CD4-positive, alpha-beta T cell (primary cell): ENCODE results near the gene REXO5. TPM values are rescaled to one million over a fixed set of nuclear protein-coding genes. Genes with fewer than 3 reads are reported as not detected.

ENCODE experiments used
- ATAC-seq: fragments of 200-7000 bp; cut with Tn5 transposase; one replicate; pipeline ENCODE4 v1.10.0; 2022; ENCODE audit warnings: mild to moderate bottlenecking; ENCODE audit not compliant: poor library complexity
- CTCF ChIA-PET: fragments of 350-600 bp; sonication (Branson Sonifier 250); formaldehyde crosslinking; loops from one replicate; lab custom pipeline; 2021; ENCODE audit warnings: antibody characterized with exemption, inconsistent platforms; lab: Charles Lee
- POLR2A ChIA-PET: fragments of 350-600 bp; sonication (Branson Sonifier 250); formaldehyde crosslinking; loops from one replicate; lab custom pipeline; 2021; ENCODE audit warnings: antibody characterized with exemption, inconsistent platforms; lab: Charles Lee
- DNase-seq, 14 experiments: peaks; one replicate each; pipeline ENCODE4 v3.0.0-alpha.2; 2013 to 2020; ENCODE audit warnings: mixed read lengths in 2 of 14
- H3K27ac ChIP-seq, 2 donors: one replicate each; pipeline versions ENCODE4 v1.5.1 to v1.7.0; 2013; ENCODE audit warnings: low read length in 2 of 2, low read depth in 1 of 2, mild to moderate bottlenecking in 1 of 2
- H3K27me3 ChIP-seq, 2 experiments: 1 replicate in 1 of 2; 2 replicates in 1 of 2; pipeline versions ENCODE4 v1.6.1 to v1.7.0; 2013; ENCODE audit warnings: low read length in 2 of 2, control low read depth in 1 of 2, mild to moderate bottlenecking in 1 of 2, moderate library complexity in 1 of 2; ENCODE audit not compliant: insufficient read depth in 2 of 2, control insufficient read depth in 1 of 2
- H3K36me3 ChIP-seq: one replicate; pipeline ENCODE4 v1.6.1; 2013; ENCODE audit warnings: low read length, control low read depth; ENCODE audit not compliant: insufficient read depth
- H3K4me1 ChIP-seq: one replicate; pipeline ENCODE4 v1.6.1; 2013; ENCODE audit warnings: low read length, control low read depth; ENCODE audit not compliant: insufficient read depth
- H3K4me3 ChIP-seq: one replicate; pipeline ENCODE4 v1.5.1; 2013; ENCODE audit warnings: mild to moderate bottlenecking, low read length, moderate library complexity
- H3K9me3 ChIP-seq, 2 experiments: 1 replicate in 1 of 2; 2 replicates in 1 of 2; pipeline versions ENCODE4 v1.6.1 to v1.7.0; 2013; ENCODE audit warnings: low read length in 2 of 2, mild to moderate bottlenecking in 2 of 2, control low read depth in 1 of 2, moderate library complexity in 1 of 2; ENCODE audit not compliant: control insufficient read depth in 1 of 2, insufficient read depth in 1 of 2
- H3K27ac Mint-ChIP-seq: one replicate; pipeline ENCODE4 v1.8.0; 2020; ENCODE audit warnings: mixed read lengths
- H3K27me3 Mint-ChIP-seq: one replicate; pipeline ENCODE4 v1.8.0; 2021; ENCODE audit warnings: mixed read lengths
- H3K36me3 Mint-ChIP-seq: one replicate; pipeline ENCODE4 v1.8.0; 2021; ENCODE audit warnings: low read depth, mixed read lengths
- H3K4me1 Mint-ChIP-seq: one replicate; pipeline ENCODE4 v1.8.0; 2021; ENCODE audit warnings: low read depth, mixed read lengths
- H3K4me3 Mint-ChIP-seq: one replicate; pipeline ENCODE4 v1.8.0; 2020; ENCODE audit warnings: mild to moderate bottlenecking, mixed read lengths
- H3K9me3 Mint-ChIP-seq: one replicate; pipeline ENCODE4 v1.8.0; 2020; ENCODE audit warnings: mixed read lengths
- intact Hi-C, 2 experiments: fragments of 100-400 bp; cut with DNase I in 1 of 2; cut with micrococcal nuclease in 1 of 2; formaldehyde crosslinking; loops; one replicate each; pipeline versions ENCODE4 v1.15.1 to v1.9.0; 2023 to 2025; cut with DNase I, micrococcal nuclease
- total RNA-seq, 174 experiments: library from RNA in 2 of 174; stranded (reverse) in 2 of 174; gene quantifications; one replicate each; pipeline ENCODE4 v1.2.3 and lab custom pipeline; 2021 to 2026
- TF ChIP-seq, protein P1 (sequence below): fragments of 200-600 bp; IDR thresholded peaks from one replicate; pipeline ENCODE4 v1.8.0; 2022; ENCODE audit warnings: antibody characterized with exemption, mild to moderate bottlenecking

The REXO5 gene
- total RNA-seq, 2 experiments from 2014 or later = 0.56 TPM; not detected in 1

DNA sequence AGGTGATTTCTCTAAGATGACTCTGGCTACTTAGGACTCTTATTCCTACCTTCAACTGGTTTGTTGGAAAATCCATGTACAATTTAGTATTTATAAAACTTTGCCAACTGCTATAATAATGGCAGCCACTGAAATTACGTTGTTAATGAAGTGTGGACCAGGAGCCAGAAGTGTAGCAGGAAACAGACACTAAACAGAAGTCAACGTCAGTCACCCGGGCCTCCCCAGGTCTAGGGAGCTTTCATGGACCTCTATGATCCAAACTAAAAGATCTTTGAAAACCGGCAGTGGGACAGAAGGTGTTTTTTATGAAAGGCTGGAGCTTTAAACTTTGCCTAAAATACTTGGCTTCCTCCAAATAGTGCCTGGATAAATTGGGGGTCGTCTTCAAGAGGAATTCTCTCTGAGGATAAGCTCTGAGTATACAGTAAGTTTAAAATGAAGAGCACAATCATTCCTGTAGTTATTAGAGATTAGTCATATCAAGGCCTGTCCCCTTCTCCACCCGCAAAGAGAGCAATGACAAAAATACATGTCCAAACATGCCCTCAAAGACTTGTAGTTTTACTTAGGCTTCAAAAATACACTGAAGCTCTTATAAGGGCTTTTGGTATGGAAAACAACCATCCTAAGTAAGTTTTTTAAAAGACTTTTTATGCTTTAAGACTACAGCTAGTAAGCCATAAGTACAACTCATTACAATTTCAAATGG lies 59.2 kb downstream of the REXO5 start:
- Histone ChIP-seq H3K4me1 (no peaks in the 10 kb centered on the region), H3K27me3 (no peaks in the 10 kb centered on the region), H3K27ac (no peak overlapping the region), H3K36me3 (peaks cover 14% of the 10 kb centered on the region), H3K4me3 (no peak overlapping the region), H3K9me3 (no peaks in the 10 kb centered on the region)
- Mint-ChIP-seq H3K4me3 (no peak overlapping the region), H3K4me1 (peaks cover 6% of the 10 kb centered on the region), H3K27ac (no peak overlapping the region), H3K27me3 (no peaks in the 10 kb centered on the region), H3K36me3 (peaks cover 26% of the 10 kb centered on the region), H3K9me3 (no peaks in the 10 kb centered on the region)
- no peak for ATAC-seq
- intact Hi-C loops = no loop called here
- CTCF ChIA-PET = interaction anchor here (0.6 to 1.8 kb wide), 4 partner anchors 9 to 1069 kb away, joined by 3 to 5 read pairs (median 3); no protein-coding TSS in a partner anchor
- TF ChIP-seq, protein P1, sequence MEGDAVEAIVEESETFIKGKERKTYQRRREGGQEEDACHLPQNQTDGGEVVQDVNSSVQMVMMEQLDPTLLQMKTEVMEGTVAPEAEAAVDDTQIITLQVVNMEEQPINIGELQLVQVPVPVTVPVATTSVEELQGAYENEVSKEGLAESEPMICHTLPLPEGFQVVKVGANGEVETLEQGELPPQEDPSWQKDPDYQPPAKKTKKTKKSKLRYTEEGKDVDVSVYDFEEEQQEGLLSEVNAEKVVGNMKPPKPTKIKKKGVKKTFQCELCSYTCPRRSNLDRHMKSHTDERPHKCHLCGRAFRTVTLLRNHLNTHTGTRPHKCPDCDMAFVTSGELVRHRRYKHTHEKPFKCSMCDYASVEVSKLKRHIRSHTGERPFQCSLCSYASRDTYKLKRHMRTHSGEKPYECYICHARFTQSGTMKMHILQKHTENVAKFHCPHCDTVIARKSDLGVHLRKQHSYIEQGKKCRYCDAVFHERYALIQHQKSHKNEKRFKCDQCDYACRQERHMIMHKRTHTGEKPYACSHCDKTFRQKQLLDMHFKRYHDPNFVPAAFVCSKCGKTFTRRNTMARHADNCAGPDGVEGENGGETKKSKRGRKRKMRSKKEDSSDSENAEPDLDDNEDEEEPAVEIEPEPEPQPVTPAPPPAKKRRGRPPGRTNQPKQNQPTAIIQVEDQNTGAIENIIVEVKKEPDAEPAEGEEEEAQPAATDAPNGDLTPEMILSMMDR = no peak
- no peak for DNase-seq
- POLR2A ChIA-PET = no interaction called here

DNA sequence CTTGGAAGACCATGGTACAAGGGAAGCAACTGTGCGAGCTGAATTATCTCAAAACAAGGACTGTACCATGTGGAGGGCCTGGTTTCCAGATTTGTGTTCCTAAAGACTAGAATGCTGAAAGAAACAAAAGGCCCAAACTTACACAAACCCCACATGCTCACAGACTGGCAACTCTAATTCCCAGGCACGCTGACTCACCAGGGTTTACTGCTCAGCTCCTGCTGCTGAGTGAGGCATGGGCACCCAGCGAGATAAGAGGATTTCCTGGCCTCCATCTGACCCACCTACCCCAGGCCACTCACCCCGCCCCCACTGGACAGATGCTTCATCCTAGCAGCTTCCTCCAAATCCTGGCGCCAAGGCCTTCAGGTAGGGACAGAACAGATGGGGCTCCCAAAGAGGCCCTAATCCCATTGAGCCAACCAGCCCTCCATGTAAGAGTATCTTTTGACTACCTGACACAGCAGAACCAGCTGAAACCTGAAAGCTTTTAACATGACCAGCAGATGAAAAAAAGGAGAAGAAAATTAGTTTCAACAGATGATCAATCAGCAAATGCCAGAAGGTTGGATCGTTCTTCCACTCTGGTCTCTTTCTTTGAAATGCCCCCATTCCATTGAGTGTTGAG lies 59.9 kb downstream of the REXO5 start:
- Histone ChIP-seq H3K4me1 (no peaks in the 10 kb centered on the region), H3K27ac (no peak overlapping the region), H3K27me3 (no peaks in the 10 kb centered on the region), H3K4me3 (no peak overlapping the region), H3K9me3 (no peaks in the 10 kb centered on the region), H3K36me3 (peaks cover 9% of the 10 kb centered on the region)
- POLR2A ChIA-PET = no interaction called here
- peaks cover 6% of the 10 kb centered on the region for H3K4me1 Mint-ChIP-seq
- CTCF ChIA-PET = interaction anchor here (1.6 kb wide), 1 partner anchor 11 kb away, joined by 3 read pairs; no protein-coding TSS in a partner anchor
- intact Hi-C loops = no loop called here
- H3K27me3 Mint-ChIP-seq = no peaks in the 10 kb centered on the region
- peaks cover 19% of the 10 kb centered on the region for H3K36me3 Mint-ChIP-seq
- TF ChIP-seq, protein P1 = no peak
- ATAC-seq = no peak
- DNase-seq = no peak
- no peak overlapping the region for H3K27ac Mint-ChIP-seq
- no peaks in the 10 kb centered on the region for H3K9me3 Mint-ChIP-seq
- no peak overlapping the region for H3K4me3 Mint-ChIP-seq

DNA sequence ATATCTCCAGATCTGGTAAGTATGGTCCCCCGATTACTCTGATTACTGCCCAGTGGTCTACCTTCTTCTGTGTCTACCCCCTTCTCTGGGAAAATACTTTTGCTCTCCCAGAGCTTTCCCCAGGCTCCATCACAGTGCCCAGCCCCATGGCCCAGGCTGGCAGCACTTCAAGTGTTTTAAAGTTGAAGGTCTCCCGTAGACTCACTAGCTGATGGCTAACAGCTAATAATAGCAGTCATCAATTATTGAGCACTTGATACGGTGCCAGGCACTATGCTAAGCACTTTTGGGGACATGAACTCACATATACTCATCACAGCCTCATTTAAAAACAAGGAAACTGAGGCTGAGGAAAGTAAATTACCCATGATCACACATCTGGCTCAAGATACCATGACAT lies 60.5 kb downstream of the REXO5 start:
- POLR2A ChIA-PET = no interaction called here
- no peak for ATAC-seq
- H3K27ac Mint-ChIP-seq = no peak overlapping the region

More for the DNA sequence above, 60.5 kb downstream of the REXO5 start:
- Histone ChIP-seq H3K27me3 (no peaks in the 10 kb centered on the region), H3K4me3 (no peak overlapping the region), H3K36me3 (peaks cover 4% of the 10 kb centered on the region), H3K27ac (no peak overlapping the region), H3K4me1 (no peaks in the 10 kb centered on the region), H3K9me3 (no peaks in the 10 kb centered on the region)
- CTCF ChIA-PET = no interaction called here
- no peak overlapping the region for H3K4me3 Mint-ChIP-seq
- peaks cover 14% of the 10 kb centered on the region for H3K36me3 Mint-ChIP-seq
- no peak for DNase-seq
- H3K9me3 Mint-ChIP-seq = no peaks in the 10 kb centered on the region
- H3K4me1 Mint-ChIP-seq = peaks cover 6% of the 10 kb centered on the region
- TF ChIP-seq, protein P1 = no peak
- no peaks in the 10 kb centered on the region for H3K27me3 Mint-ChIP-seq
- intact Hi-C loops = no loop called here
